ENCODE results near the gene NPEPL1.

Gene NPEPL1

GRCh38 chr20:58706150-58706892 is 13.7 kb downstream of the NPEPL1 start:
- peaks cover 18% of the 10 kb centered on the region for H3K36me3 Mint-ChIP-seq (ENCODE audit: low read depth)
- H3K9me3 Mint-ChIP-seq, result no peaks in the 10 kb centered on the region
- H3K27me3 Mint-ChIP-seq (ENCODE audit: low read depth), result no peaks in the 10 kb centered on the region
- H3K27ac Mint-ChIP-seq, result no peak overlapping the region
- no peaks in the 10 kb centered on the region for H3K4me1 Mint-ChIP-seq (ENCODE audit: low read depth)
- no peak for DNase-seq (ENCODE audit: low spot score)
- no peak overlapping the region for H3K4me3 Mint-ChIP-seq

- Mint-ChIP-seq H3K27me3 (ENCODE audit: low read depth) (no peaks in the 10 kb centered on the region), H3K4me3 (no peak overlapping the region), H3K4me1 (ENCODE audit: low read depth) (no peaks in the 10 kb centered on the region), H3K9me3 (no peaks in the 10 kb centered on the region), H3K27ac (no peak overlapping the region), H3K36me3 (ENCODE audit: low read depth) (peaks cover 18% of the 10 kb centered on the region)
- no peak for DNase-seq (ENCODE audit: low spot score)
Observed at GRCh38 chr20:58706975-58707681, 14.5 kb downstream of the NPEPL1 start.

- Mint-ChIP-seq H3K27ac (no peak overlapping the region), H3K4me3 (no peak overlapping the region), H3K9me3 (no peaks in the 10 kb centered on the region), H3K4me1 (ENCODE audit: low read depth) (no peaks in the 10 kb centered on the region), H3K27me3 (ENCODE audit: low read depth) (no peaks in the 10 kb centered on the region), H3K36me3 (ENCODE audit: low read depth) (peaks cover 13% of the 10 kb centered on the region)
- no peak for DNase-seq (ENCODE audit: low spot score)
Observed at GRCh38 chr20:58707770-58708169, 15.2 kb downstream of the NPEPL1 start.

- Mint-ChIP-seq H3K27ac (no peak overlapping the region), H3K4me3 (no peak overlapping the region), H3K36me3 (ENCODE audit: low read depth) (peaks cover 9% of the 10 kb centered on the region), H3K27me3 (ENCODE audit: low read depth) (no peaks in the 10 kb centered on the region), H3K9me3 (no peaks in the 10 kb centered on the region), H3K4me1 (ENCODE audit: low read depth) (no peaks in the 10 kb centered on the region)
- DNase-seq (ENCODE audit: low spot score), result no peak
Observed at GRCh38 chr20:58708246-58708931, 15.8 kb downstream of the NPEPL1 start.

GRCh38 chr20:58709013-58709702 is 16.6 kb downstream of the NPEPL1 start:
- no peak overlapping the region for H3K27ac Mint-ChIP-seq
- no peaks in the 10 kb centered on the region for H3K4me1 Mint-ChIP-seq (ENCODE audit: low read depth)
- H3K36me3 Mint-ChIP-seq (ENCODE audit: low read depth), result peaks cover 4% of the 10 kb centered on the region
- H3K27me3 Mint-ChIP-seq (ENCODE audit: low read depth), result no peaks in the 10 kb centered on the region
- DNase-seq (ENCODE audit: low spot score), result no peak
- H3K9me3 Mint-ChIP-seq, result no peaks in the 10 kb centered on the region
- H3K4me3 Mint-ChIP-seq, result no peak overlapping the region

- peaks cover 1% of the 10 kb centered on the region for H3K36me3 Mint-ChIP-seq (ENCODE audit: low read depth)
- no peak overlapping the region for H3K27ac Mint-ChIP-seq
- DNase-seq (ENCODE audit: low spot score), result no peak
- H3K4me3 Mint-ChIP-seq, result no peak overlapping the region
- H3K4me1 Mint-ChIP-seq (ENCODE audit: low read depth), result no peaks in the 10 kb centered on the region
- H3K27me3 Mint-ChIP-seq (ENCODE audit: low read depth), result no peaks in the 10 kb centered on the region
- no peaks in the 10 kb centered on the region for H3K9me3 Mint-ChIP-seq
Observed at GRCh38 chr20:58709703-58710039, 17.1 kb downstream of the NPEPL1 start.

- Mint-ChIP-seq H3K36me3 (ENCODE audit: low read depth) (no peaks in the 10 kb centered on the region), H3K4me1 (ENCODE audit: low read depth) (no peaks in the 10 kb centered on the region), H3K9me3 (no peaks in the 10 kb centered on the region), H3K27ac (no peak overlapping the region), H3K27me3 (ENCODE audit: low read depth) (no peaks in the 10 kb centered on the region), H3K4me3 (no peak overlapping the region)
- no peak for DNase-seq (ENCODE audit: low spot score)
Observed at GRCh38 chr20:58710481-58711265, 18.1 kb downstream of the NPEPL1 start.

- Mint-ChIP-seq H3K9me3 (no peaks in the 10 kb centered on the region), H3K4me3 (no peak overlapping the region), H3K27me3 (ENCODE audit: low read depth) (no peaks in the 10 kb centered on the region), H3K36me3 (ENCODE audit: low read depth) (no peaks in the 10 kb centered on the region), H3K27ac (no peak overlapping the region), H3K4me1 (ENCODE audit: low read depth) (no peaks in the 10 kb centered on the region)
- peak; percentile 3 for DNase-seq (ENCODE audit: low spot score)
Observed at GRCh38 chr20:58711266-58712051, 18.9 kb downstream of the NPEPL1 start.

GRCh38 chr20:58712151-58712791 is 19.7 kb downstream of the NPEPL1 start:
- H3K9me3 Mint-ChIP-seq, result no peaks in the 10 kb centered on the region
- no peak overlapping the region for H3K27ac Mint-ChIP-seq
- no peak overlapping the region for H3K4me3 Mint-ChIP-seq
- DNase-seq (ENCODE audit: low spot score), result peak; percentile 2
- H3K36me3 Mint-ChIP-seq (ENCODE audit: low read depth), result no peaks in the 10 kb centered on the region
- no peaks in the 10 kb centered on the region for H3K4me1 Mint-ChIP-seq (ENCODE audit: low read depth)
- no peaks in the 10 kb centered on the region for H3K27me3 Mint-ChIP-seq (ENCODE audit: low read depth)

GRCh38 chr20:58712806-58713731 is 20.5 kb downstream of the NPEPL1 start:
- H3K4me1 Mint-ChIP-seq (ENCODE audit: low read depth), result no peaks in the 10 kb centered on the region
- no peaks in the 10 kb centered on the region for H3K36me3 Mint-ChIP-seq (ENCODE audit: low read depth)
- peak; percentile 0 for DNase-seq (ENCODE audit: low spot score)
- no peaks in the 10 kb centered on the region for H3K9me3 Mint-ChIP-seq
- no peak overlapping the region for H3K27ac Mint-ChIP-seq
- no peaks in the 10 kb centered on the region for H3K27me3 Mint-ChIP-seq (ENCODE audit: low read depth)
- no peak overlapping the region for H3K4me3 Mint-ChIP-seq

- Mint-ChIP-seq H3K4me1 (ENCODE audit: low read depth) (no peaks in the 10 kb centered on the region), H3K27ac (no peak overlapping the region), H3K27me3 (ENCODE audit: low read depth) (no peaks in the 10 kb centered on the region), H3K36me3 (ENCODE audit: low read depth) (no peaks in the 10 kb centered on the region), H3K4me3 (no peak overlapping the region), H3K9me3 (no peaks in the 10 kb centered on the region)
- DNase-seq (ENCODE audit: low spot score), result peak; percentile 2
Observed at GRCh38 chr20:58713801-58714339, 21.3 kb downstream of the NPEPL1 start.

All from T-helper 2 cell treated with Interferon-gamma antibody and Interleukin-4, amounts not matched to agents 5 μg/mL and 100 μg/mL, for 36 hours (primary cell).